ENCODE data around the gene CXCL9.

GRCh38 chr4:76035141-76035540 is 27.8 kb upstream of the CXCL9 start:
- TF ChIP-seq CTCF (optimal IDR thresholded peaks at IDR 0.05 in 1 of 3, IDR thresholded peaks at IDR 0.05 in 1 of 3, conservative IDR thresholded peaks at IDR 0.05 in 1 of 3; ENCODE audit: extremely low read depth in 1 of 3, insufficient read depth in 2 of 3, low read length in 3 of 3) (no peak), EZH2 (IDR thresholded peaks at IDR 0.05; ENCODE audit: low read length) (no peak)
